Activated CD8-positive, alpha-beta memory T cell treated with anti-CD3 and anti-CD28 coated beads, Interleukin-2, amount 10 ng/mL, durations not matched to agents 7 days and 5 days (primary cell): ENCODE results near the gene ANKRD13A. TPM values are rescaled to one million over a fixed set of nuclear protein-coding genes. Genes with fewer than 3 reads are reported as not detected.

ENCODE experiments used
- ATAC-seq: fragments of 150-1000 bp; cut with Tn5 transposase; one replicate; pipeline ENCODE4 v1.10.0; 2021; ENCODE audit warnings: moderate library complexity
- CTCF ChIA-PET: fragments of 350-600 bp; sonication (Branson Sonifier 250); formaldehyde crosslinking; loops from one replicate; lab custom pipeline; 2021; ENCODE audit warnings: antibody characterized with exemption; lab: Charles Lee
- DNase-seq: peaks from one replicate; pipeline ENCODE4 v3.0.0-alpha.2; 2020
- H3K27ac Mint-ChIP-seq: one replicate; pipeline ENCODE4 v1.8.0; 2021; ENCODE audit warnings: mild to moderate bottlenecking, mixed read lengths
- H3K27me3 Mint-ChIP-seq: one replicate; pipeline ENCODE4 v1.8.0; 2021; ENCODE audit warnings: mixed read lengths
- H3K36me3 Mint-ChIP-seq: one replicate; pipeline ENCODE4 v1.8.0; 2021; ENCODE audit warnings: mild to moderate bottlenecking, mixed read lengths
- H3K4me1 Mint-ChIP-seq: one replicate; pipeline ENCODE4 v1.8.0; 2021; ENCODE audit warnings: mixed read lengths
- H3K4me3 Mint-ChIP-seq: one replicate; pipeline ENCODE4 v1.8.0; 2021; ENCODE audit warnings: mild to moderate bottlenecking, moderate library complexity, mixed read lengths
- H3K9me3 Mint-ChIP-seq: one replicate; pipeline ENCODE4 v1.8.0; 2022; ENCODE audit warnings: low read depth, mixed read lengths
- total RNA-seq, 2 experiments: library from RNA; stranded (reverse); gene quantifications; one replicate each; pipeline ENCODE4 v1.2.3, GENCODE V29; 2021

ANKRD13A gene
- total RNA-seq, 2 experiments from 2014 or later: 68.6 to 78.2 TPM

- Mint-ChIP-seq H3K4me3 (no peak overlapping the region), H3K4me1 (peaks cover 54% of the 10 kb centered on the region), H3K36me3 (peaks cover 57% of the 10 kb centered on the region), H3K9me3 (no peaks in the 10 kb centered on the region), H3K27me3 (no peaks in the 10 kb centered on the region), H3K27ac (no peak overlapping the region)
- CTCF ChIA-PET: no interaction called here
- ATAC-seq: no peak
- no peak for DNase-seq
Measured at GRCh38 chr12:109989380-109989779, 9.8 kb upstream of the ANKRD13A start.

GRCh38 chr12:109991586-109991985, 7.6 kb upstream of the ANKRD13A start:
- CTCF ChIA-PET: no interaction called here
- Mint-ChIP-seq H3K36me3 (peaks cover 48% of the 10 kb centered on the region), H3K4me1 (peaks cover 54% of the 10 kb centered on the region), H3K9me3 (no peaks in the 10 kb centered on the region), H3K27ac (no peak overlapping the region), H3K27me3 (no peaks in the 10 kb centered on the region), H3K4me3 (no peak overlapping the region)
- no peak for DNase-seq
- no peak for ATAC-seq

- DNase-seq (no peak), ATAC-seq (no peak)
- Mint-ChIP-seq H3K4me3 (peak overlapping the region; percentile 29), H3K27me3 (no peaks in the 10 kb centered on the region), H3K9me3 (no peaks in the 10 kb centered on the region), H3K4me1 (peaks cover 56% of the 10 kb centered on the region), H3K36me3 (peaks cover 39% of the 10 kb centered on the region), H3K27ac (peak overlapping the region; percentile 14)
- CTCF ChIA-PET: interaction anchor here (0.7 to 2.6 kb wide), 3 partner anchors 10 to 63 kb away, joined by 3 to 7 read pairs (median 5); no protein-coding TSS in a partner anchor
Measured at GRCh38 chr12:109993091-109993490, 6.1 kb upstream of the ANKRD13A start.

GRCh38 chr12:109994401-109995175, 4.6 kb upstream of the ANKRD13A start:
- peak overlapping the region; percentile 86 for H3K27ac Mint-ChIP-seq
- H3K4me1 Mint-ChIP-seq: peaks cover 55% of the 10 kb centered on the region
- H3K27me3 Mint-ChIP-seq: no peaks in the 10 kb centered on the region
- DNase-seq (peak; percentile 47), ATAC-seq (no peak)
- H3K9me3 Mint-ChIP-seq: no peaks in the 10 kb centered on the region
- H3K4me3 Mint-ChIP-seq: peak overlapping the region; percentile 82
- CTCF ChIA-PET: interaction anchor here (0.8 to 2.6 kb wide), 6 partner anchors 11 to 141 kb away, joined by 3 to 7 read pairs (median 4); no protein-coding TSS in a partner anchor
- H3K36me3 Mint-ChIP-seq: peaks cover 32% of the 10 kb centered on the region

- peak overlapping the region; percentile 86 for H3K27ac Mint-ChIP-seq
- H3K9me3 Mint-ChIP-seq: no peaks in the 10 kb centered on the region
- peaks cover 31% of the 10 kb centered on the region for H3K36me3 Mint-ChIP-seq
- peaks cover 54% of the 10 kb centered on the region for H3K4me1 Mint-ChIP-seq
- CTCF ChIA-PET: interaction anchor here (1.1 to 1.8 kb wide), 3 partner anchors 21 to 142 kb away, joined by 3 to 5 read pairs (median 3); no protein-coding TSS in a partner anchor
- H3K4me3 Mint-ChIP-seq: peak overlapping the region; percentile 82
- H3K27me3 Mint-ChIP-seq: no peaks in the 10 kb centered on the region
- DNase-seq: no peak
- no peak for ATAC-seq
Measured at GRCh38 chr12:109995361-109995685, 3.9 kb upstream of the ANKRD13A start.

GRCh38 chr12:109995686-109996482, 3.3 kb upstream of the ANKRD13A start, which contains the start of gene GIT2:
Gene GIT2 (minus strand): TSS chr12:109996368. CDS start chr12:109996224, 144 bp downstream.
- ATAC-seq (peak; percentile 80), DNase-seq (peak; percentile 98)
- Mint-ChIP-seq H3K27me3 (no peaks in the 10 kb centered on the region), H3K36me3 (peaks cover 25% of the 10 kb centered on the region), H3K4me1 (peaks cover 53% of the 10 kb centered on the region), H3K4me3 (peak within 1 kb of the TSS; percentile 82), H3K27ac (peak within 1 kb of the TSS; percentile 86), H3K9me3 (no peaks in the 10 kb centered on the region)
- CTCF ChIA-PET: interaction anchor here (0.7 to 1.8 kb wide), 4 partner anchors 21 to 102 kb away, joined by 3 to 5 read pairs (median 3); no protein-coding TSS in a partner anchor

- Mint-ChIP-seq H3K4me1 (peaks cover 54% of the 10 kb centered on the region), H3K27me3 (no peaks in the 10 kb centered on the region), H3K27ac (peak overlapping the region; percentile 84), H3K36me3 (peaks cover 23% of the 10 kb centered on the region), H3K9me3 (no peaks in the 10 kb centered on the region), H3K4me3 (peak overlapping the region; percentile 82)
- no peak for ATAC-seq
- CTCF ChIA-PET: interaction anchor here (0.7 to 1.1 kb wide), 3 partner anchors 34 to 103 kb away, joined by 3 to 4 read pairs (median 3); no protein-coding TSS in a partner anchor
- DNase-seq: no peak
Measured at GRCh38 chr12:109996483-109996853, 2.8 kb upstream of the ANKRD13A start.

GRCh38 chr12:109997393-109997792, 1.8 kb upstream of the ANKRD13A start:
- CTCF ChIA-PET: interaction anchor here (1.3 kb wide), 1 partner anchor 434 kb away, joined by 4 read pairs; no protein-coding TSS in a partner anchor
- Mint-ChIP-seq H3K27me3 (no peaks in the 10 kb centered on the region), H3K36me3 (peaks cover 17% of the 10 kb centered on the region), H3K4me3 (peak overlapping the region; percentile 14), H3K27ac (peak overlapping the region; percentile 14), H3K9me3 (no peaks in the 10 kb centered on the region), H3K4me1 (peaks cover 52% of the 10 kb centered on the region)
- DNase-seq (no peak), ATAC-seq (no peak)

- Mint-ChIP-seq H3K9me3 (no peaks in the 10 kb centered on the region), H3K27ac (peak overlapping the region; percentile 97), H3K27me3 (no peaks in the 10 kb centered on the region), H3K4me1 (peaks cover 53% of the 10 kb centered on the region), H3K4me3 (peak overlapping the region; percentile 91), H3K36me3 (peaks cover 16% of the 10 kb centered on the region)
- DNase-seq (no peak), ATAC-seq (no peak)
- CTCF ChIA-PET: interaction anchor here (1.2 to 1.3 kb wide), 3 partner anchors 49 to 471 kb away, joined by 3 to 4 read pairs (median 3); no protein-coding TSS in a partner anchor
Measured at GRCh38 chr12:109998241-109998903, 858 bp upstream of the ANKRD13A start.

- peak overlapping the region; percentile 90 for H3K27ac Mint-ChIP-seq
- H3K27me3 Mint-ChIP-seq: no peaks in the 10 kb centered on the region
- H3K4me3 Mint-ChIP-seq: peak overlapping the region; percentile 91
- ATAC-seq (no peak), DNase-seq (no peak)
- peaks cover 14% of the 10 kb centered on the region for H3K36me3 Mint-ChIP-seq
- peaks cover 49% of the 10 kb centered on the region for H3K4me1 Mint-ChIP-seq
- no peaks in the 10 kb centered on the region for H3K9me3 Mint-ChIP-seq
- CTCF ChIA-PET: interaction anchor here (1.1 to 2.3 kb wide), 5 partner anchors 11 to 470 kb away, joined by 3 to 9 read pairs (median 3); no protein-coding TSS in a partner anchor
Measured at GRCh38 chr12:109999649-109999971, 380 bp downstream of the ANKRD13A start.

GRCh38 chr12:109999983-110000505, 814 bp downstream of the ANKRD13A start:
- H3K27ac Mint-ChIP-seq: peak overlapping the region; percentile 90
- H3K9me3 Mint-ChIP-seq: no peaks in the 10 kb centered on the region
- H3K4me3 Mint-ChIP-seq: peak overlapping the region; percentile 91
- ATAC-seq (no peak), DNase-seq (no peak)
- no peaks in the 10 kb centered on the region for H3K27me3 Mint-ChIP-seq
- CTCF ChIA-PET: interaction anchor here (1.1 to 2.3 kb wide), 4 partner anchors 11 to 50 kb away, joined by 3 to 9 read pairs (median 4); no protein-coding TSS in a partner anchor
- H3K4me1 Mint-ChIP-seq: peaks cover 54% of the 10 kb centered on the region
- peaks cover 14% of the 10 kb centered on the region for H3K36me3 Mint-ChIP-seq

- Mint-ChIP-seq H3K36me3 (peaks cover 21% of the 10 kb centered on the region), H3K4me1 (peaks cover 63% of the 10 kb centered on the region), H3K9me3 (no peaks in the 10 kb centered on the region), H3K4me3 (no peak overlapping the region), H3K27ac (no peak overlapping the region), H3K27me3 (no peaks in the 10 kb centered on the region)
- CTCF ChIA-PET: interaction anchor here (0.8 kb wide), 1 partner anchor 148 kb away, joined by 5 read pairs; no protein-coding TSS in a partner anchor
- DNase-seq (no peak), ATAC-seq (no peak)
Measured at GRCh38 chr12:110001596-110001995, 2.4 kb downstream of the ANKRD13A start.
